GM13976 (cell line): ENCODE results near the gene TTLL6.
A peak's percentile ranks its signal among the peaks of the same experiment; 100 is the strongest.
"Not testable (repeated sequence)": the region's sequence is repeated elsewhere in the genome, so short reads cannot be mapped to it uniquely, and the experiment has no call there.

Experiments
- DNase-seq: peaks from one replicate; pipeline ENCODE4 v3.0.0; 2012; ENCODE audit warnings: low spot score
- CTCF ChIP-seq: IDR thresholded peaks from 2 replicates; pipeline ENCODE4 v1.5.1; 2012; ENCODE audit warnings: borderline replicate concordance, mild to moderate bottlenecking; ENCODE audit not compliant: insufficient read depth; ENCODE audit errors: extremely low read depth, missing control alignments, control extremely low read depth
- in situ Hi-C: fragments of 300-500 bp; cut with MboI; formaldehyde crosslinking; loops from one replicate; pipeline ENCODE4 v1.12.0; 2022; ENCODE audit warnings: low sequenced_read_pairs, mixed read lengths, inconsistent platforms; ENCODE audit not compliant: unreplicated experiment

TTLL6 gene

DNA sequence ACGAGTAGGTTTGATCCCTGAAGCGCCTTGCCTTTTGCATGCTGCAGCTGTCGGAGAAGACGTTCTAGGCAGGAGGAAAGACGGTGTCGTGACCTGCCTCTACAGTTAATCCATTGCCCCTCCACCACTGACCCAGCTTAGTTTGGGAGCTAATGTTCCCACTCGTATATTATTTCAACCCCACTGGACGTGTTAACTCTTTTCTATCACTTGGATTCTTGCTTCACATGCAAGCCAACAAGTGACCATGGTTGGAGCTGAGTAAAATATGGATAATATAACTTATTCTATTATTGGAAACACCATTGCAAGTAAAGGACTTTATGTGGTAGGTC lies 14.5 kb upstream of the TTLL6 start:
- in situ Hi-C loops, result no loop called here
- no peak for TF ChIP-seq CTCF
- DNase-seq, result no peak

DNA sequence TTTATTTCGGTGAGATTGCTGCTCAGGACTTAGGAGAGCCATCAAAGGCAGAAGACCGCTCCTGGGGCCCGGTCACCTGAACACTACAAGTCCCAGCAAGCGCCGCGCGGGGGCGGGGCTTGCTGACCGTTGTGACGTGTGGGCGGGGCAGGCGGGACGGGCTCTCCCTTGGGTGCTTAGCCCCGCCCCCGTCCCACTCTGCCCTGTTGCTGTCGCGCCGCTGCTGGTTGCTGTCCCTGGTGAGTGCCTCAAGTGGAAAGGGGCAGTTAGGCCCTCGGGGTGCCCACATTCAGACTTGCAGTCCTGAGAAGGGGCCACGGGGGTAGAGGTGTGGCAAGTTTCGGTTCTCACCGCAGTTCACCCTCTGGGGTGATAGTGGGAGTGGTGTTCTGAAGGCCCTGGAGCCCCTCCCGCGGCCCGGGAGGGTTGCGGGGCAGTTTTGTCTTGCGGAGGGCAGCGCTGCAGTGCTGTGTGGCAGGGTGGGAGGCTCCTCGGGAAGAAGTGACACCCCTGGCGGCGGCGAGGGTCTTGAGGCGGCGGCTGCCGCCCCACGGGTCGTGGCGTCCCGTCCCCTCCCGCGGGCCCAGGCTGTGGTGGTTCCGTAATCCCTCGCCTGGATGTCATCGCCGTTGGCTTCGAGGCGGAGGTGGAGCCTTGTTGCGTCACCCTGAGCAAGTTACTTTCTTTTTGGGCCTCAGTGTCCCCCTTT lies 14.0 kb upstream of the TTLL6 start, which contains the start of gene CALCOCO2:
CALCOCO2 (plus strand) TSS at position 196 of the 709 bp plus-strand sequence. CDS start 10,673 bp downstream, outside the sequence.
- no peak for TF ChIP-seq CTCF
- in situ Hi-C loops, result no loop called here
- peak; percentile 97 for DNase-seq

DNA sequence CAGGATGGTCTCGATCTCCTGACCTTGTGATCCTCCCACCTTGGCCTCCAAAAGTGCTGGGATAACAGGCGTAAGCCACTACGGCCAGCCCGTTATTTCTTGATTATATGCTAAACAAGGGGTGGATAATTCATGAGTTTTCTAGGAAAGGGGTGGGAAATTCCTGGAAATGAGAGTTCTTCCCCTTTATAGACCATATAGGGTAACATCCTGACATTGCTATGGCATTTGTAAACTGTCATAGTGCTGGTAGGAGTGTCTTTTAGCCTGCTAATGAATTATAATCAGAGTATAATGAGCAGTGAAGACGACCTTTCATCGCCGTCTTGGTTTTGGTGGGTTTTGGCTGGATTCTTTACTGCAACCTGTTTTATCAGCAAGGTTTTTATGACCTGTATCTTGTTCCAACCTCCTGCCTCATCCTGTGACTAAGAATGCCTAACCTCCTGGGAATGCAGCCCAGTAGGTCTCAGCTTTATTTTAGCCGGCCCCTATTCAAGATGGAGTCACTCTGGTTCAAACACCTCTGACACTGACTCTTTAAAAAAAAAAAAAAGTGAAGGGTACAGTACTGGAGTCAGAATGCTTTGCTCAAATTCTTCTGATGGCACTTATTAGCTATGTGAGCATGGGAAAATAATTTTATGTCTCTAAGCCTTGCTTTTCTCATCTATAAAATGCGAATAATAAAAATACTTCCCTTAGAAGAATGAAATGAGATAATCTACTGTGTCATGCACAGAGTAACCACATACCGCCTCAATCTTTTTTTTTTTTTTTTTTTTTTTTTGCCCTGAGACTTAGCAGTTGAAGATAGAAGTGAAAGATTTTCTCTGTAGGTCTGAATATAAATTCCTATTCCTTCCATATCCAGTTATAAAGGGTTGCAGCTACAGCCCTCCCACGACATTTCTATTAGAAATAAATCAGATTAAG lies 8.7 kb upstream of the TTLL6 start:
- no peak for DNase-seq
- no peak for TF ChIP-seq CTCF
- in situ Hi-C loops, result no loop called here

- in situ Hi-C loops, DNase-seq: not testable (repeated sequence)
These were observed 3.9 kb upstream of the TTLL6 start for GRCh38 chr17:48820936-48821335.

- DNase-seq, result no peak
- in situ Hi-C loops, result loop anchor here (10.0 kb wide), 1 partner anchor 215 kb away; no protein-coding TSS in a partner anchor
- no peak for TF ChIP-seq CTCF
These were observed 2.4 kb upstream of the TTLL6 start for GRCh38 chr17:48819466-48819865.

DNA sequence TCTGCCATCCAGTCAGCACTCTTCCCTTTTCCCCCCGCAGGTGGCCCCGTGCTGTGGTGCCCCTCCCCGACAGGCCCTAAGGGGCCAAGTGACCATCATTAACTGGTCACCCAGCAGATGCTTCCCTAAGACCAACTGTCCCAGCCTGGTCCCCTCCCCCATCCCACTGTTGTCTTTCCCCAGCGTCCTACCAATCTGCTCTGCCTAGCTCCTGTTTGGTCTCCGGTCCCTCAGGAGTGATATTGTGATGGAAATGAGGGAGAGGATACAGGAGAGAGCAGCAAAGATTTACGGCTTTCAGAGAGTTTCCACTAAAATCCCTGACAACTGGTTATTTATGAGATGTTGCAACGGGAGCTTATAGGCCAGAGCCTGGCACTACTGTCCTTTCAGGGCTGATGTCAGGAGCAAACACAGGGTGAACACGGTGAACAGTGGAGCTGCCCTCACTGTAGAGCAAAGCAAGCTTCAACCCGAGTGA lies 1.4 kb upstream of the TTLL6 start:
- in situ Hi-C loops, result loop anchor here (10.0 kb wide), 1 partner anchor 216 kb away; no protein-coding TSS in a partner anchor
- TF ChIP-seq CTCF, result no peak
- no peak for DNase-seq

DNA sequence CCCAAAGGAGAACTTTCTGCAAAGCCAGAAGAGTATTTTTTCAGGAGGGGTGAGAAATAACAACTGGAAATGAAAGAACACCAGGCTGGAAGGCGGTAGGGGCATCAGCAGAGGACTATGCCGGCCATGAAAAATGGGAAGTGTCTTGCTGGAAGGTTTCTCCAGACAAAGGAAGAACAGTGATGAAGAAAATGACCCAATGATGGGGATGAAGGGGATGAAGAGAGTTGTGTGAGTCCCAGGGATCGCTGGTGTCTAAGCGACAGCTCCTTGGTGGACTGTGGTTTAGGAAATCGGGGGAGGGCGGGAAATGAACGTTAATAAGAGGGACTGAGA lies 623 bp downstream of the TTLL6 start:
- no peak for TF ChIP-seq CTCF
- no peak for DNase-seq
- in situ Hi-C loops, result loop anchor here (10.0 kb wide), 1 partner anchor 218 kb away; no protein-coding TSS in a partner anchor
